ENCODE results near the gene PDZD2. TPM values are rescaled to one million over a fixed set of nuclear protein-coding genes. Genes with fewer than 3 reads are reported as not detected.

Gene PDZD2
- total RNA-seq, 1 donor from 2014 or later, result 23.3 TPM

GRCh38 chr5:31741496-31741895 lies 102.6 kb downstream of the PDZD2 start:
- TF ChIP-seq, protein P1, sequence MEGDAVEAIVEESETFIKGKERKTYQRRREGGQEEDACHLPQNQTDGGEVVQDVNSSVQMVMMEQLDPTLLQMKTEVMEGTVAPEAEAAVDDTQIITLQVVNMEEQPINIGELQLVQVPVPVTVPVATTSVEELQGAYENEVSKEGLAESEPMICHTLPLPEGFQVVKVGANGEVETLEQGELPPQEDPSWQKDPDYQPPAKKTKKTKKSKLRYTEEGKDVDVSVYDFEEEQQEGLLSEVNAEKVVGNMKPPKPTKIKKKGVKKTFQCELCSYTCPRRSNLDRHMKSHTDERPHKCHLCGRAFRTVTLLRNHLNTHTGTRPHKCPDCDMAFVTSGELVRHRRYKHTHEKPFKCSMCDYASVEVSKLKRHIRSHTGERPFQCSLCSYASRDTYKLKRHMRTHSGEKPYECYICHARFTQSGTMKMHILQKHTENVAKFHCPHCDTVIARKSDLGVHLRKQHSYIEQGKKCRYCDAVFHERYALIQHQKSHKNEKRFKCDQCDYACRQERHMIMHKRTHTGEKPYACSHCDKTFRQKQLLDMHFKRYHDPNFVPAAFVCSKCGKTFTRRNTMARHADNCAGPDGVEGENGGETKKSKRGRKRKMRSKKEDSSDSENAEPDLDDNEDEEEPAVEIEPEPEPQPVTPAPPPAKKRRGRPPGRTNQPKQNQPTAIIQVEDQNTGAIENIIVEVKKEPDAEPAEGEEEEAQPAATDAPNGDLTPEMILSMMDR (IDR thresholded peaks at IDR 0.05; ENCODE audit: partially characterized antibody, unreplicated experiment), result no peak
- Mint-ChIP-seq H3K27me3 (ENCODE audit: unreplicated experiment) (no peaks in the 10 kb centered on the region), H3K4me1 (ENCODE audit: low read depth, unreplicated experiment) (no peaks in the 10 kb centered on the region), H3K27ac (ENCODE audit: unreplicated experiment) (no peak overlapping the region), H3K36me3 (ENCODE audit: unreplicated experiment) (no peaks in the 10 kb centered on the region), H3K9me3 (ENCODE audit: unreplicated experiment) (no peaks in the 10 kb centered on the region), H3K4me3 (ENCODE audit: unreplicated experiment) (no peak overlapping the region)
- DNase-seq, result no peak

DNA sequence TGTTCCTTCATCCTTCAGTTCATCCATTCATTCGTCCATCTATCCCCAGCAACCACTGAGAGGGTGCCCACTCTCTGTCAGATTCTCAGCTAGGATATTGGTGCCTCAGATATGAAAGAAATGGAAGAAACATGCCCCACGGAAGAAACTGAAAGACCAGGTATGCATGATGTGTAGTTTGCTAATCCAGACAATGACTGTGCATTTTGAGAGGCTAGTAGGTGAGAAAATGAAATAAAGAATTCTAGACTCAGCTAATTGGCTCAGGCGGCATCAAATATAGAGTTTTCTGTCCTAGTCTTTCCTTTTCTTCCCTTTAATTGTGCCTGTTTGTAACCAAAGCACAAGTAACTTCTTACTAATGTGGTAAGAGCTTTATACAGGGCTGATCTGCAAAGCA lies 104.7 kb downstream of the PDZD2 start:
- Mint-ChIP-seq H3K36me3 (ENCODE audit: unreplicated experiment) (no peaks in the 10 kb centered on the region), H3K27me3 (ENCODE audit: unreplicated experiment) (no peaks in the 10 kb centered on the region), H3K4me3 (ENCODE audit: unreplicated experiment) (no peak overlapping the region), H3K27ac (ENCODE audit: unreplicated experiment) (no peak overlapping the region), H3K4me1 (ENCODE audit: low read depth, unreplicated experiment) (no peaks in the 10 kb centered on the region), H3K9me3 (ENCODE audit: unreplicated experiment) (peaks cover 2% of the 10 kb centered on the region)
- no peak for DNase-seq
- TF ChIP-seq, protein P1 (IDR thresholded peaks at IDR 0.05; ENCODE audit: partially characterized antibody, unreplicated experiment), result no peak

DNA sequence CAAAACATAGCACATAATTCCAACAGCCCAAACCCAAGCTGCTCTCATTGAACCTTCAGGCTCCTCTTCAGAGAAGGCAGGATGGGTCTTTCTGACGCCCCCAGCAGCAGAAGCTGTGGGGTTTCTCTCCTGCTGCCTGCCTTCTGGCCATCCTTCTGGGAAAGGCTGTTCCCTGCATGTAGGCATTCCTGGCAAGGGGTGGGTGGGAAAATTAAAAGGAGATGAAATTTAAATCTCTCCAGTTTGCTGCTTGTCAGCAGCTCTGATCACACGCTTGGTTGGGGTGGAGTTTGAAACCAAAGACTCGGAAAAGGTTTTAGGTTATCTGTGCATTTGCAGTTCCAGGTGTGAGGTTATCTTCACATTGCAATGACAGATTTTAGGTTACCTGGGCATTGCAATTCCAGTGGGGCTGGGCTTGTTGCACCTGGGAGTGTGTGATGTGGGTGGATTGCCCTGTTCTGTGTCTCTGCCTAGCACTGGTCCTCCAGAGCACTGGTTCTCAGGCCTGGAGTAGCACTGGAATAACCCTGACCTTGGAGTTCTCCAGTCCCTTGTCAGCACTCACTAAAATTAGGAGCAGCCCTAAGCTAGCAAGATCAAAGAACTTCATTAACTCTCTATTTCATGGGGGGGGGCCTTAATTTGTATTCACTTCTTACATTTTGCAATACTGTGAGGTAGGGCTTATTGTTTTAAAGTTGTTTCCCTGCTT lies 109.7 kb downstream of the PDZD2 start:
- Mint-ChIP-seq H3K4me3 (ENCODE audit: unreplicated experiment) (no peak overlapping the region), H3K9me3 (ENCODE audit: unreplicated experiment) (peaks cover 2% of the 10 kb centered on the region), H3K27ac (ENCODE audit: unreplicated experiment) (no peak overlapping the region), H3K27me3 (ENCODE audit: unreplicated experiment) (peaks cover 3% of the 10 kb centered on the region), H3K4me1 (ENCODE audit: low read depth, unreplicated experiment) (no peaks in the 10 kb centered on the region), H3K36me3 (ENCODE audit: unreplicated experiment) (no peaks in the 10 kb centered on the region)
- no peak for DNase-seq
- TF ChIP-seq, protein P1 (IDR thresholded peaks at IDR 0.05; ENCODE audit: partially characterized antibody, unreplicated experiment), result no peak

GRCh38 chr5:31750215-31750614 lies 111.3 kb downstream of the PDZD2 start:
- TF ChIP-seq, protein P1 (IDR thresholded peaks at IDR 0.05; ENCODE audit: partially characterized antibody, unreplicated experiment), result no peak
- Mint-ChIP-seq H3K4me3 (ENCODE audit: unreplicated experiment) (no peak overlapping the region), H3K27me3 (ENCODE audit: unreplicated experiment) (peaks cover 3% of the 10 kb centered on the region), H3K36me3 (ENCODE audit: unreplicated experiment) (no peaks in the 10 kb centered on the region), H3K9me3 (ENCODE audit: unreplicated experiment) (peaks cover 2% of the 10 kb centered on the region), H3K4me1 (ENCODE audit: low read depth, unreplicated experiment) (peaks cover 2% of the 10 kb centered on the region), H3K27ac (ENCODE audit: unreplicated experiment) (no peak overlapping the region)
- no peak for DNase-seq

DNA sequence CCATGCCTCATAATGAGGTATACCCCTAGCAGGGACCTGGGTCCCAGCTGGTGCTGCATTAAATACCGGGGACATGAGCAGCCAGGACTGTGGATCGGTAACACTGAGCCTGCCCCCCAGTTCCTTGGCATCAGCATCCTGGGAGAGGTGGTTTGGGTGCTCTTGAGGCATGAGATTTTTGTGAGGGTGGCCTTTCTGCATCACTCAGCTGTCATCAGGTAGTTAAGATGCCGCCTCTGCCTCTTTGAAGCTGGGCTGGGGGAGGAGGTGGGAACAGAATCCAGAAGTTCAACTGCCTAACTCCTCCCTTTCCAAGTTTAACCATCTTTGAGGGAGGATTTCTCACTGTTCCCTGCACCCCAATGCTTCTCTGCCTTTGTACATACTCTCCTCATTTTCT lies 112.7 kb downstream of the PDZD2 start:
- peaks cover 2% of the 10 kb centered on the region for H3K9me3 Mint-ChIP-seq (ENCODE audit: unreplicated experiment)
- peaks cover 9% of the 10 kb centered on the region for H3K4me1 Mint-ChIP-seq (ENCODE audit: low read depth, unreplicated experiment)
- peaks cover 3% of the 10 kb centered on the region for H3K27me3 Mint-ChIP-seq (ENCODE audit: unreplicated experiment)
- DNase-seq, result no peak
- H3K36me3 Mint-ChIP-seq (ENCODE audit: unreplicated experiment), result no peaks in the 10 kb centered on the region
- no peak overlapping the region for H3K4me3 Mint-ChIP-seq (ENCODE audit: unreplicated experiment)
- no peak overlapping the region for H3K27ac Mint-ChIP-seq (ENCODE audit: unreplicated experiment)
- TF ChIP-seq, protein P1 (IDR thresholded peaks at IDR 0.05; ENCODE audit: partially characterized antibody, unreplicated experiment), result no peak

Measured in glutamatergic neuron (in vitro differentiated cells).